HG03139 (cell line): ENCODE results near the gene ADAT1.

ENCODE experiments used
- ATAC-seq: cut with Tn5 transposase; IDR thresholded peaks from one replicate; pipeline ENCODE4 v1.9.1; 2021; ENCODE audit not compliant: unreplicated experiment

The ADAT1 gene, protein sequence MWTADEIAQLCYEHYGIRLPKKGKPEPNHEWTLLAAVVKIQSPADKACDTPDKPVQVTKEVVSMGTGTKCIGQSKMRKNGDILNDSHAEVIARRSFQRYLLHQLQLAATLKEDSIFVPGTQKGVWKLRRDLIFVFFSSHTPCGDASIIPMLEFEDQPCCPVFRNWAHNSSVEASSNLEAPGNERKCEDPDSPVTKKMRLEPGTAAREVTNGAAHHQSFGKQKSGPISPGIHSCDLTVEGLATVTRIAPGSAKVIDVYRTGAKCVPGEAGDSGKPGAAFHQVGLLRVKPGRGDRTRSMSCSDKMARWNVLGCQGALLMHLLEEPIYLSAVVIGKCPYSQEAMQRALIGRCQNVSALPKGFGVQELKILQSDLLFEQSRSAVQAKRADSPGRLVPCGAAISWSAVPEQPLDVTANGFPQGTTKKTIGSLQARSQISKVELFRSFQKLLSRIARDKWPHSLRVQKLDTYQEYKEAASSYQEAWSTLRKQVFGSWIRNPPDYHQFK

GRCh38 chr16:75622761-75623605 is at the start of gene ADAT1:
Gene ADAT1 (minus strand): TSS chr16:75623281. CDS start chr16:75620799, 2,482 bp downstream.
- ATAC-seq: peak; percentile 96

DNA sequence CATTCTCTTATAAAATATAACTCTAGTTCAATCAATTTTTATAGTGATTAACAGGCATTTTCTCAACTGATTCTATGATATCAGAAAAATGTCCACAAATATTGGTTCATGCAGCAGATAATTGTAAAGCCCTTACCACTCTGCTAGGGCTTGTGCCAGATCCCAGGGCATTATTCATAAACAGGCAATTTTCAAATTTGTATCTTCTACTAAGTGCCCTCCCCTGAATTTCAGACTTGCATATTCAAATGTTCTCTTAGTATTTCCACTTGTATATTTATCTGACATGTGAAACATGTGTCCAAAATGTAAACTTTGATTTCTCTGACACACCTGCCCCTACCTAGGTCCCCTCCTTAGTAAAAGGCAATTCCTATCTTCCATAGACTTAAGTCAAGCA is 44.4 kb upstream of the ADAT1 start:
- no peak for ATAC-seq

GRCh38 chr16:75660726-75661302 is 37.7 kb upstream of the ADAT1 start:
- no peak for ATAC-seq

- no peak for ATAC-seq
Observed at GRCh38 chr16:75660321-75660720, 37.2 kb upstream of the ADAT1 start.

- no peak for ATAC-seq
Observed at GRCh38 chr16:75658175-75658574, 35.1 kb upstream of the ADAT1 start.

GRCh38 chr16:75653922-75654321 is 30.8 kb upstream of the ADAT1 start:
- no peak for ATAC-seq

DNA sequence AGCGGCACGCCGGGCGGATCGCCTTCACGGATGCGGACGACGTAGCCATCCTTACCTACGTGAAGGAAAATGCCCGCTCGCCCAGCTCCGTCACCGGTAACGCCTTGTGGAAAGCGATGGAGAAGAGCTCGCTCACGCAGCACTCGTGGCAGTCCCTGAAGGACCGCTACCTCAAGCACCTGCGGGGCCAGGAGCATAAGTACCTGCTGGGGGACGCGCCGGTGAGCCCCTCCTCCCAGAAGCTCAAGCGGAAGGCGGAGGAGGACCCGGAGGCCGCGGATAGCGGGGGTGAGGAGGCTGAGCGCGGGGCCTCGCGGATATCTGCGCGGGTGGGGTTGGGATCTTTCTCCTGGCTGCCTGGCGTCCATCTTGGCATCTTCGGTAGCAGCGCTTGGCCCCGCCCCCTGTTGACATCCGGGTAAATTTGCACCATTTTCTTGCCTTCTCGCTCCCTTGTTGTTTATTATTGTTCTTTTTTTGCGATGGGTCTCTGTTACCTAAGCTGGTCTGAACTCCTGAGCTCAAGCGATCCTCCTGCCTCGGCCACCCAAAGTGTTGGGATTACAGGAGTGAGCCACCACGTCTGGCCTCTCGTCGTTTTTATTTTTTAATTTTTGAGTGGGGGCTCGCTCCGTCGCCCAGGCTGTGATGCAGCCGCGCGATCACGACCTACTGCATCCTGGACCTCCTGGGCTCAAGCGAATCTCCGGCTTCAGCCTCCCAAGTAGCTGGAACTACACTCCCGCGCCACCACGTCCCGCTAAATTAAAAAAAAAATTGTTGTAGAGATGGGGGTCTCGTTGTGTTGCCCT is 25.4 kb upstream of the ADAT1 start:
- peak; percentile 24 for ATAC-seq

DNA sequence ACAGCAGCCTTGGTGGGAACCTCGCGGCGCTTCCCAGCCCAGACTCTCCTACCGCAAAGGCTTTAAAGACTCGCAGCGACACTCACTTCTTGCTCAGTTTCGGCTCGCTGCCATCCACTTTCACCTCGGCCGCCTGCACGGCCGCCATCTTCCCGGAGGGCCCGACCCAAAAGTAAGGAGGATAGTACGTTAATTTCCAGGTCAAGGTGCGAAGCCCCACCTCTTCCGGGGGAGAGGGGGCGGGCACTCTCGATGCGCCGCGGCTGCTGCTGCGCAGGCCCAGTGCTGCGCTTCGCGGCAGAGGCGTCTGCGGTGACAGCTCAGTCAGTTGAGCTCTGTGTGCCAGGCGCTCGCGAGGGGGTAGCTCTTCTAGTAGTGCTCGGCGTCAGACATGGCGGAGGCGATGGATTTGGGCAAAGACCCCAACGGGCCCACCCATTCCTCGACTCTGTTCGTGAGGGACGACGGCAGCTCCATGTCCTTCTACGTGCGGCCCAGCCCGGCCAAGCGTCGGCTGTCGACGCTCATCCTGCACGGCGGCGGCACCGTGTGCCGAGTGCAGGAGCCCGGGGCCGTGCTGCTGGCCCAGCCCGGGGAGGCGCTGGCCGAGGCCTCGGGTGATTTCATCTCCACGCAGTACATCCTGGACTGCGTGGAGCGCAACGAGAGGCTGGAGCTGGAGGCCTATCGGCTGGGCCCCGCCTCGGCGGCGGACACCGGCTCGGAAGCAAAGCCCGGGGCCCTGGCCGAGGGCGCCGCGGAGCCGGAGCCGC is 24.6 kb upstream of the ADAT1 start, which contains the start of the genes KARS1 and TERF2IP:
Gene KARS1 (minus strand): TSS at position 174 of the 773 bp plus-strand sequence. CDS start 26 bp downstream, at position 148.
Gene TERF2IP (plus strand): TSS at position 282 of the 773 bp plus-strand sequence. CDS start 110 bp downstream, at position 392.
- peak; percentile 85 for ATAC-seq

DNA sequence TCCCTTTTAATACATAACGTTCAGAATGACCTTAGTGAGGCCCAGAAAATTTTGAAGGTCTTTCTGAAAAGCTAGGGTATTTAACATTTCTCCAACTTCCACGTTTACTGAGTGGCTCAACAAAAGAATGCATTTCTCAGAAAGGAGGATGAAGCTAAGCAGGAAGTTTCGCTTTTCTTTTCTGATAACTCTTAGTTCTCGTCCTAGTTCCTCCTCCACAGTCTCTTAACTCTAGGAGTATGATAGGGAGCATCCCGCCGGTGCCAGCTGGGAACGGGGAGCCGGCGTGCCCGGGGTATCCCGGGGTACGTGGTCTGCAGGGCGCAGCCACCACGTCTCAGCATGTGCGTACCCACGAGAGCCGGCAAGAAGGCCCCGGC is 24.0 kb upstream of the ADAT1 start:
- ATAC-seq: peak; percentile 19

- ATAC-seq: no peak
Observed at GRCh38 chr16:75644240-75645012, 21.3 kb upstream of the ADAT1 start.

DNA sequence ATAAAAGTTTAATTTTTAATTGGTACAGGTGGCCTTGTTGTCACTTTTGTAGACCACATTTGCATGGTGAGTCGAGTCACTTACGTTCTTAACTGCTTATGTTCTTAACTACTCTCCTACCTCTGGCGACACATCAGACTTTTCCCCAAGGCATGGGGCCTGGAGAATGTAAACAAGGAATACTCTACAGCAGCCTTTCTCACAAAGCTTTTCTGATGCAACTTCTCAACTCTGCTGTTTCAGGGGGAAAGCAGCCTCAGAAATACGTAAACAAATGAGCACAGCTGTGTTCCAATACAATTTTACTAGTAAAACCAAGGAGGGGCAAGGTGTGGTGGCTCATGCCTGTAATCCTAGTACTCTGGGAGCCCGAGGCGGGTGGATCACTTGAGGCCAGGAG is 17.5 kb upstream of the ADAT1 start:
- no peak for ATAC-seq

- ATAC-seq: no peak
Observed at GRCh38 chr16:75635036-75635435, 12.0 kb upstream of the ADAT1 start.

DNA sequence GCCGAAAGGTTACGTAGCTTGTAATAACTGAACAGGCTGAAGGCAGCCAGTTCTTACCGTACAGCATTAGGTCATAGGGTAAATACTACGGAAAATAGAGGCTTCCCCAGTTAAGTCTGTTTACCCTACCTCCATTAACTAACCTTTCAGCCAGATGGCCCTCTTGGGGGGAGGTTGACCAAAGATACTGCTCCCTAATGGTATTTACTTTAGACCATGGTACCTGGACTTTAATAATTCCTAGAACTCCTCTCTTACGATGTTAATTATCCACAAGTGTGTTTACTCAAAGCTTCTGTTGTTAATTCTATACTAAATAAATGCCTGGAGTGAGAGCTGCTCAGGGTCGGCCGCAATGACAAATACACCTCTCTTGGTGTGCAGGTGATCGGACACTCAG is 9.8 kb upstream of the ADAT1 start:
- ATAC-seq: no peak

DNA sequence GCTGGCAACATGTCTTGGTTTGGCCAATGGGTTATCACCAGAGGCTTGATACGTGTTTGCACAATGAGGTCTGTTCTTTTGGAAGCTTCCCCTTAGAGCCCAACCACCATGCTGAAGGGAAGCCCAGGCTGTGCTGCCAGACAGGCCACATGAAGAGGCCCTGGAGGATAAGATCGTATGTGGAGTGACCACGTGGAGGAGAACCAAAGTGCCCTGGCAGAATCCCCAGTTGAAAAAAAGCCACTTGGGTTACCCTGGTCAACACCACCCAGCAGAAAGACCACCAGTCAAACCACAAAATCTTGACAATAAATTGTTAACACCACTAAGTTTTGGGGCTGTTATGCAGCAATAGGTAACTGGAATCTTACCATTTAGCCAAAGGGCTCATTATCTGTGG is 7.0 kb upstream of the ADAT1 start:
- ATAC-seq: no peak

DNA sequence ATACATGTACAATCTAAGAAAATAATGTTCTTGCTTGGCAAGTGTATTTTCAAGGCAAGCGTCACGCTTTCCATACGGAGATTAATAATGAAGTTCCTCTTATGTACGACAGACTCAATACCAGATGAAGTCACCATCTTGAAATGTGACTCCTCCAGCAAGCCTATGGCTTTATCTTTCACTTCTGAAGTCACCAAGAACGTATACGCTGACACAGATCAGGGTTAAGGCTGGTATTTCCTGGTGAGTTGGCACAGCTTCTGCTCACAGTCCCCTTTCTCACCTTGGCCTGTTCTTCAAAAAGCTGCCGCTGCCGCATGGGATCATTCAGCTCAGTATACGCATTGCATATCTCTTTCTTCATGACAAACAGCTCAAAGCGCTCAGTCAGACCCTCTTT is 6.1 kb upstream of the ADAT1 start:
- ATAC-seq: no peak

DNA sequence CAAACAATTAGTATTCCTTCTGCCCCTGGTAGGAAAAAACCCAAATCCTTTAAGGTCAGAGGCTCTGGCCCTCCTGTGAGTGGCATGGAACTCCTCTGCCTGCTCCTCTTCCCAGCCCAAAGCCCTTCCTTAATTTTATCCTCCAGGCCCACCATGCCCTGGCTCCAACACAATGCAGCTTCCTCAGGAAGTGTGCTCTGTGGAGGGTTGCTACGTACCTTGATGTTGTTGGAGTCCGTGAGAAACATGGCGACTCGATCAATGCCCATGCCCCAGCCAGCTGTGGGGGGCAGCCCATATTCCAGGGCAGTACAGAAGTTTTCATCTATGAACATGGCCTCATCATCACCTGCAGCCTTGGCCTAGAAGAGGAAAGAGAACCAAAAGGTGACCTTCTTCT is 5.3 kb upstream of the ADAT1 start:
- no peak for ATAC-seq

DNA sequence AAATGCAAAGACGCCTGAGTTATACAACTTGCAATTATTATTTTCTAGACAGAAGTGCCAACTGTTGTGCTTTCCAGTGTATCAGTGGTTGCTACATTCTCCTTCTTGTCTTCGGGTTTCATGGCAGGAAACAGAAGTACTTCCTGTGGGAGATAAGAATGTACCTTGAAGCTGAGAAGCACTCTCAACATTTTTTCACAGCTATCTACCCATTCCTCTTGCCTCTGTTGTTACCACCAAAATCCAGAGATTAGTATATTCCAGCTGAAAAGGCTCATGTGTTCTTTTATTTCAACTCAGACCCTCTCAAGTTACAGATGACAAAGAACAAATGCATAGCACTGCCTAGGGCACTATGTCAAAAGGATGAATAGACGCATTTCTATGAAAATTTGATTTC is 4.8 kb upstream of the ADAT1 start:
- ATAC-seq: no peak

- ATAC-seq: no peak
Observed at GRCh38 chr16:75626806-75627205, 3.7 kb upstream of the ADAT1 start.

DNA sequence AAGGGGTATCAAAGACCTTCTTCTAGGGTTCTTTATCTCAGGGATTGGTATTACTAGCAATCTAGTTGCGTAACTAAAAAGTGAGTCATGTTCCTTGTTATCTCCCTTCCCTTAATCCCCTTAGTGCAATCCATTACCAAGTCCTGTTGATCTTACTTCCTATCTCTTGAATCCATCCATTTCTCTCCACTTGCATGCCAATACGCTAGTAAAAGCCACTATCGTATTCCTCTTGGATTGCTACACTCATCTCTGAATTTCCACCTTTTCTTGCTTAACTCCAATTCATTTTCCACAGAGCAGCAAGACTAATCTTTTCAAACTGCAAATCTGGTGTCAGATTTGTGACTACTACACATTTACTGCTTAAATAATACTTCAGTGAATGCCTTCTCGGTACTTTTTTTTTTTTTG is 1.8 kb upstream of the ADAT1 start:
- no peak for ATAC-seq
